Eye (tissue), 1 donor: ENCODE data around the gene CUL9.

ENCODE experiments used
- DNase-seq: peaks from one replicate; pipeline ENCODE4 v3.0.0-alpha.2; 2015

CUL9 gene

GRCh38 chr6:43202451-43202850, 20.5 kb downstream of the CUL9 start:
- DNase-seq, result no peak

- DNase-seq, result no peak
These were observed 21.2 kb downstream of the CUL9 start for GRCh38 chr6:43203029-43203717.

- no peak for DNase-seq
These were observed 21.7 kb downstream of the CUL9 start for GRCh38 chr6:43203718-43204095.

- DNase-seq, result no peak
These were observed 22.5 kb downstream of the CUL9 start for GRCh38 chr6:43204271-43205105.

- no peak for DNase-seq
These were observed 23.9 kb downstream of the CUL9 start for GRCh38 chr6:43205849-43206248.

- no peak for DNase-seq
These were observed 25.3 kb downstream of the CUL9 start for GRCh38 chr6:43207286-43207685.

GRCh38 chr6:43211955-43212354, 30.0 kb downstream of the CUL9 start:
- no peak for DNase-seq

- DNase-seq, result no peak
These were observed 31.4 kb downstream of the CUL9 start for GRCh38 chr6:43213431-43213830.

- DNase-seq, result no peak
These were observed 33.1 kb downstream of the CUL9 start for GRCh38 chr6:43215066-43215465.

GRCh38 chr6:43216200-43216599, 34.2 kb downstream of the CUL9 start:
- DNase-seq, result no peak

- DNase-seq, result no peak
These were observed 35.4 kb downstream of the CUL9 start for GRCh38 chr6:43217351-43217750.

- no peak for DNase-seq
These were observed 37.1 kb downstream of the CUL9 start for GRCh38 chr6:43219119-43219518.

GRCh38 chr6:43219814-43220213, 37.8 kb downstream of the CUL9 start:
- no peak for DNase-seq

- no peak for DNase-seq
These were observed 38.5 kb downstream of the CUL9 start for GRCh38 chr6:43220439-43220951.

- no peak for DNase-seq
These were observed 39.3 kb downstream of the CUL9 start for GRCh38 chr6:43221046-43221972.

GRCh38 chr6:43222418-43223059, 40.5 kb downstream of the CUL9 start:
- DNase-seq, result no peak

- no peak for DNase-seq
These were observed 41.2 kb downstream of the CUL9 start for GRCh38 chr6:43223175-43223574.

GRCh38 chr6:43226192-43226851, 44.3 kb downstream of the CUL9 start:
- DNase-seq, result no peak

GRCh38 chr6:43228951-43229802, 47.2 kb downstream of the CUL9 start, which contains the start of gene DNPH1:
DNPH1 (minus strand) TSS chr6:43229481; CDS start chr6:43229456, 25 bp downstream.
- peak; percentile 92 for DNase-seq

- DNase-seq, result peak; percentile 14
These were observed 48.0 kb downstream of the CUL9 start for GRCh38 chr6:43229803-43230620.
